DMS153 treated with DMSO at 0.1 percent for 48 hours (cell line): Measurements from ENCODE around the gene SLC43A2.
"Not testable (repeated sequence)": the region's sequence is repeated elsewhere in the genome, so short reads cannot be mapped to it uniquely, and the experiment has no call there.

ENCODE experiments used
- DNase-seq: peaks from one replicate; lab custom pipeline; 2025; ENCODE audit not compliant: unreplicated experiment; lab: John Stamatoyannopoulos, UW

Gene SLC43A2

DNA sequence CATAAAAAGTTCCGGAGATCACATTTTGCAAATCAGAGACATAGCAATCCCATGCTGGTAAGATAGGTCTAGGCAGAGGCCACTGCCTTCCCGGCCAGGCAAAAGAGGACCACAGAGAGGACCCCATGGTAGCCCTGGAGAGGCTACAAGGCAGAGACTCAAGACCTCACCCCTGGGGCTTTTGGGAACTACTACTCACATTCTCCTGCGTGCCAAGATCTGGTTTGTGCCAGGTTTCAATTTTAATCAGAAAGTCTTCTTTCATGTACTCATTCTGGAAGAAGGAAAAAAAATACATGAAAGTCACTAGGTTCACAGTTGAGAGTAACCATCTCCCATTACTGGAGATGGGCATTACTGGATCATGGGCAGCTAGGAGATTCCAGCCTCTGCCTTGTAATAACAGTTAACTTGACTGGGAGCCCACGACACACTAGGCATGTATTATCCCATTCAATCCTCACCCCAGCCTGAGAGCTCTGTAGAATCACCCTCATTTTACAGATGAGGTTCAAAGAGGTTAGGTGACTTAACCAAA, 87.2 kb downstream of the SLC43A2 start:
- DNase-seq = no peak

DNA sequence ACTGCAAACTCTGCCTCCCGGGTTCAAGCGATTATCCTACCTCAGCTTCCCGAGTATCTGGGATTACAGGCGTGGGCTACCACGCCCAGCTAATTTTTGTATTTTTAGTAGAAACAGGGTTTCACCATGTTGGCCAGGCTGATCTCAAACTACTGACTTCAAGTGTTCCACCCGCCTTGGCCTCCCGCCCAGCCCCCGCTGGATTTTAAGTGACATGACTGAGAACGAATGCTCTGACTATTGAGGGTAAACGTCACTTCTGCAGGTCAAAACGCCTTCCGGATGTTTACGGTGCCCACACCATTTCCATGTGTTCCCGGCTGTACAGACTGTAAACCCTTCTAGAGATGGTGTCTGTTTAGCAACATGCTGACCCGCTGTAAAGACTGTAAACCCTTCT, 88.8 kb downstream of the SLC43A2 start:
- DNase-seq = no peak

DNA sequence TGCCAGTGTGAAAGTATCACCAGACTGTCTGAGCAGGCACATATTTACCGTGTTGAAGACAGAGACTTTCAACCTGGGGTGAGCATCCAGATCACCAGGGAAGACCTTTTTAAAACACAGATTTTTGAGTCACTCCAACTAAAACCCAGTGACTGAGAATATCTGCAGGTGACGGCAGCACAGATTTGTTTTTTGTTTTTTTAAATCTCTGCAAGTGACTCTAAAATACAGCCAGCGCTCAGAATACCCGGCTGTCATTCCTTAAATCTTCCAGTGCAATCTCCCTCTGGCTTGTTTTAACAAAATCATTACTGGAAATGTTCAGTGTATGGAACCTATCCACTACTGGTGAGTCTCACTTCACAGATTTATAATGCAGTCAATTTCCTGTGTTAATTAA, 92.9 kb downstream of the SLC43A2 start:
- DNase-seq = no peak

DNA sequence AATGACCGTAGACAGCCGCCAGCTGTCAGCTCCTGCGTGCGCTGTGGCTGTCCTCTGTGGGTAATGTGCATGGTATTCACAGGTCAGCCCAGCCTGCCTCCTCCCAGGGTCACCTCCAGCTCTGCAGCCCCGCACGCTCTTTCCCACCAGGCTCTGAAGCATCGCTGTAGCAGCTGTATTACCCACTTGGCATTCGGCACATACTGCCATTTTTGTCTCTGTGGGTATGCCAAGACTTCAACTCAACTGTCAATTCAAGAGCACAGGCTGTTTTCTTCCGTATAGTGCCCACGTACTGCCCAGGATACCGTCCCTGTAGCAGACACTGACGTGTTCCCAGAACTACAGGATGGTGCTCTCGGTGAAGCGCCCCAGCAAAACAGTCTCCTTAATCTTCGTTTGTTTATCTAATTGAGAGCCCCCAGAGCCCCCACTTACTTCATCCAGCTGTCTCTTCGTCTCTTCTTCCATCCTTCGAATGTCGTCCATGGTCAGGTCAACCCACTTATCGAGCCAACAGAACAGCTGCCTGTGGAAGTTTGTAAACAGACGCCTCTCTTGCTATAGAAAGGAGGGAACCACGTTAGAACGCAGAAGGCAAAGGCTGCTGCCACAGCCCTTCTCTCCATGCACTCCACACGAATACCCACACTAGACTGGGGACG, 94.8 kb downstream of the SLC43A2 start:
- DNase-seq = no peak

DNA sequence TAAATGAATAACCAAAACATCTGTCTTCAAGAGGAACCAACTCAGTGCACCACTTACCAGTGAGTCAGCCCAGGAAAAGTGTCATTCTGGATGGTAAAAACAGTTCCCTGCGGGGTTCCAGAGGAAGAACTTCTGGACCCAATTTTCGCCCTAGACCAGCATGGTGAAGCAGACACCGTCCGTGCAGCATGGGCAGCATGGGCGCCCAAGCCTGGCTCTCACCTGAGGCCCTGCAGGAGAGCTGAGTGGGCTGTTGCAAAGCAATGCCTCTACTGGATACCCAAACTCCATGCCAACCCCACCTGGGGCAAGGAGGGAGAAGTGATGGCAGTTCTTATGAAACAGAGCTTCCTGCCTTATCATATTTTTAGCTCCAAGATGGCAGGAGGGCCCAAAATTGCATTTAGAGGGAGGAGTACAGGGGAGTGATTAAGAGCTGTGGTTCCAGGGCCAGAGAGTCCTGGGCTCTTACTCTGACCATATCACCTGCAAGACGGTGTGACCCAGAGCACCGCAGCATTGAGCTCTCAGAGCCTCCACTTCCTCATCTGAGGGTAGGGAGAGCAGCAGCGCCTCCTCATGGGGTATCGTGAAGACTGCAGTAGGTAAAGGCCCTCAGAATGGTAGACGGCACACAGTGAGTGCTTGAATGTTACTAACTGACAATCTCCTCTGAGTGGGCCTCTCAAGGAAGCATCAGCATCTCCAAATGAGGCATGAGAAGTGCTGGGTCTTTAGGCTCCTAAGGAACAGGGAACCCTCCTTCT, 95.6 kb downstream of the SLC43A2 start:
- DNase-seq = no peak

DNA sequence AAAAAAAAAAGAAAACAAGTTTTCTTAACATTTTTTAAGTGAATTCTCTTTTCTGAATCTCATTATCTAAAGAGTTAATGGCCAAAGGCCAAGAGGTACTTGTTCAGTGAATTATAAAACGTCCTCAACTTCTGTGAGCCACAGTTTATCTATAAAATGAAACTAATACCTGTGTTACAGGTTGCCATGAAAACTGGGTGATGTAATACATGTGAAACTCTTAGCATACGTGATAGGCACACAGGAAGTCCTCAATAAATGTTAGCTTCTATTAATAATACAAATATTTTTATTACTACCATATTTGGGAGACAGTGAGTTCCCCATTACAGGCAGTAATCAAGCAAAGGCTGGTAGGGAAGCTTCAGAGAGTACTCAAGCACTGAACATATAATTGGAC, 98.8 kb downstream of the SLC43A2 start:
- DNase-seq = no peak

DNA sequence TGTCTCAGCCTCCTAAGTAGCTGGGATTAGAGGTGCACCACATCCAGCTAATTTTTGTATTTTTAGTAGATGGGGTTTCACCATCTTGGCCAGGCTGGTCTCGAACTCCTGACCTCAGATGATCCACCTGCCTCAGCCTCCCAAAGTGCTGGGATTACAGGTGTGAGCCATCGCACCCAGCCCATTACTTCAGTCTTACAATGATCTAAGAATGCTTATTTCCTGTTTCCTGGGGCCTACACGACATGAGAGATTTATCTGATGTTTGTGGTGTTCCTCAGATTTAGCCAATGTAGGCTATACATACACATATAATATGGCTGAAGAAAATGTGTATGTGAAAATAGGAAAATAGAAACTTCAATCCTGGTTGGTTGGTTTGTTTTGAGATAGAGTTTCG, 101.8 kb downstream of the SLC43A2 start:
- DNase-seq = not testable (repeated sequence)

DNA sequence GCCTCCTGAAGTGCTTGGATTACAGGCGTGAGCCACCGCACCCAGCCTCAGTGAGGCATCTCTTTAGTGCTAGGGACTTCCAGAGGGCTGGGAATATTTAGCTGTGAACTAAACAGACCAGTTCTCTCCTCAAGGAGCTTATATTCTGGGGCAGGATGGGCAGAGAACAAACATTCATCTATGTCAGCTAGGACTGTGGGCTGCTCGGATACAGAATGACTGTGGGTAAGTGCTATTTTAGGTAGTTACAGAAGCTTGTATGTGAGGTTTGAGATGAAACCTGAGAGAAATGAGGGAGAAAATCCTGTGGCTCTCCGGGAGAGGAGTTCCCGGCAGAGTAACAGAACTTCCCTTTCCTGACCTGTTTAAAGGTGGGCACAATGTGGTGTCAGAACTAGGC, 106.0 kb downstream of the SLC43A2 start:
- no peak for DNase-seq

DNA sequence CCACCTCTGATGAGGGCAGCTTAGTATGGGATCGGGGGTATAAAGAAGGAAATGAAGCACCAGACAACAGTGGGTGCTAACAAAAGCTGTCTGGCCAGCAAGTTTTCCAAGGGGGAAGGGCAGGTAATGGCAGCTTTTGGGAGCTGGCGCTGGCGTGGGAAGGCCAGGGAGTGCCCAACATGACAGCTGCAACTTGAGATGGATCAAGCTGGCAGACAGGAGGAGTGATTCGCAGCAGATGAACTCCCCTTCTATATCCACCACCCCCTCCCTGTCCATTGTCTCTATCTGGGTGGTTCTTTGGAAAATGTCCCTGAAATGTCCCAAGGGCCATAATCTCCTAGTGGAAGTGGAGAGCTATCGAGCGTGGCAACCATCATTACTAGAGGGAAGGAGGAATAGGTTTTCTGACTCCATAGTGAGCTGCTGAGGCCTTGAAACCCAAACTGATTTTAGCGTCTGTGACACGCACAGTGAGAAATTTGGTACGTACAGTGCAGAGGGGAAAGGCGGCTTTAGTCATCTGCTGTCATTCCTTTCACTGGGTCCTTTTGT, 107.5 kb downstream of the SLC43A2 start:
- no peak for DNase-seq

DNA sequence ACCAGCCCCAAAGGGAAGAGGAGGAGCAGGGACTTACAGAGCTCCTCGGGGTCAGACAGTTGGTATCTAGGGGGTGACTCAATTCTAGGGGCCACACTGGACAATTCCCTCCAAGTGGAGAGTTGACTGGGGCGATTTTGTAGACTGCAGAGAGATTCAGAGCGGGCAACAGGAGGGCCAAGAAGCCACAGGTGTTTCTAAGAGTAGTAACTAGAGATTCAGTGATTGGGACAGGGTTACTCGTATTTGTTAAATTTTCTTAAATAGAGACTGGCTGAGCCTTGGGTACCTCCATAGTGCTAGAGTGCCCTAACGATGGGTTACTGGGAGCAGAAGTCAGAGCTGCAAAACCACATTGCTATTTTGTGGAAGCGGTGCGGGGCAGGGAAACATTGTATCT, 109.0 kb downstream of the SLC43A2 start:
- no peak for DNase-seq
